Stimulated activated CD4-positive, alpha-beta T cell treated with anti-CD3 and anti-CD28 coated beads, Interleukin-2, amount 100 ng/mL, for 48 hours (primary cell): ENCODE results near the gene SLC26A8.

ENCODE experiments used
- DNase-seq, 2 donors: peaks; one replicate each; pipeline ENCODE4 v3.0.0-alpha.2; 2020

The SLC26A8 gene, protein sequence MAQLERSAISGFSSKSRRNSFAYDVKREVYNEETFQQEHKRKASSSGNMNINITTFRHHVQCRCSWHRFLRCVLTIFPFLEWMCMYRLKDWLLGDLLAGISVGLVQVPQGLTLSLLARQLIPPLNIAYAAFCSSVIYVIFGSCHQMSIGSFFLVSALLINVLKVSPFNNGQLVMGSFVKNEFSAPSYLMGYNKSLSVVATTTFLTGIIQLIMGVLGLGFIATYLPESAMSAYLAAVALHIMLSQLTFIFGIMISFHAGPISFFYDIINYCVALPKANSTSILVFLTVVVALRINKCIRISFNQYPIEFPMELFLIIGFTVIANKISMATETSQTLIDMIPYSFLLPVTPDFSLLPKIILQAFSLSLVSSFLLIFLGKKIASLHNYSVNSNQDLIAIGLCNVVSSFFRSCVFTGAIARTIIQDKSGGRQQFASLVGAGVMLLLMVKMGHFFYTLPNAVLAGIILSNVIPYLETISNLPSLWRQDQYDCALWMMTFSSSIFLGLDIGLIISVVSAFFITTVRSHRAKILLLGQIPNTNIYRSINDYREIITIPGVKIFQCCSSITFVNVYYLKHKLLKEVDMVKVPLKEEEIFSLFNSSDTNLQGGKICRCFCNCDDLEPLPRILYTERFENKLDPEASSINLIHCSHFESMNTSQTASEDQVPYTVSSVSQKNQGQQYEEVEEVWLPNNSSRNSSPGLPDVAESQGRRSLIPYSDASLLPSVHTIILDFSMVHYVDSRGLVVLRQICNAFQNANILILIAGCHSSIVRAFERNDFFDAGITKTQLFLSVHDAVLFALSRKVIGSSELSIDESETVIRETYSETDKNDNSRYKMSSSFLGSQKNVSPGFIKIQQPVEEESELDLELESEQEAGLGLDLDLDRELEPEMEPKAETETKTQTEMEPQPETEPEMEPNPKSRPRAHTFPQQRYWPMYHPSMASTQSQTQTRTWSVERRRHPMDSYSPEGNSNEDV

GRCh38 chr6:36023996-36024795, at the start of gene SLC26A8:
TSS of gene SLC26A8 (minus strand) at chr6:36024641. CDS start at chr6:36019707, 4,934 bp downstream.
- DNase-seq: no peak

DNA sequence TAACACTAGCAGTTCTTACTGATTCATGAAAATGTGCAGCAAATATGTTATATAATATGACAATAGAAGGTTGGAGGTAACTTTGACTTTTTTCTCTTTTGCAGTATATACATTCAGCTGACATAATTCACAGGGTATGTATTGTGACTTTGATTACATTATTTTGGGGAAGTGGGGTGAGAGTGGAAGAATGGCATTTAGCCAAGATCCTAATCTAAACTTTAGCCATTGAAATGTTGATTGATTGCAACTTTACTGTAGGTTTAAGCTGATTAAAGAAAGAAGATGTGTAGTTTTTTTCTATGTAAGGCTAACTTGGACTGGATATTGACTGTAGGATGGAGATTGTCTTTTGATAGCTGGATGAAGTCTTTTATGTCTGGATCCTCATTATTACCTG, 49.1 kb upstream of the SLC26A8 start:
- DNase-seq: no peak

DNA sequence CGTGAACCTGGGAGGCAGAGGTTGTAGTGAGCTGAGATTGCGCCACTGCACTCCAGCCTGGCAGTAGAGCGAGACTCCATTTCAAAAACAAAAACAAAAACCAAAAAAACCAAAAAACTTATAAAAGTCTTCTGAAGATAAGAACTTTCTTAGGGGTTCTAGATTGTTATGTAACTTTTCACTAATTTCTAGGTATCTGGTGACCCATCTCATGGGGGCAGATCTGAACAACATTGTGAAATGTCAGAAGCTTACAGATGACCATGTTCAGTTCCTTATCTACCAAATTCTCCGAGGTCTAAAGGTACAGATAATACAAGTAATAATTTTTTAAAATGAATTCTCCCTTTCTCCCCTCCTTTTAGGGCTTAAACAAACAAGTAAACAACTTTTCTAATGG, 48.2 kb upstream of the SLC26A8 start:
- no peak for DNase-seq

- DNase-seq: no peak
Observed at GRCh38 chr6:36071714-36072113, 47.3 kb upstream of the SLC26A8 start.

DNA sequence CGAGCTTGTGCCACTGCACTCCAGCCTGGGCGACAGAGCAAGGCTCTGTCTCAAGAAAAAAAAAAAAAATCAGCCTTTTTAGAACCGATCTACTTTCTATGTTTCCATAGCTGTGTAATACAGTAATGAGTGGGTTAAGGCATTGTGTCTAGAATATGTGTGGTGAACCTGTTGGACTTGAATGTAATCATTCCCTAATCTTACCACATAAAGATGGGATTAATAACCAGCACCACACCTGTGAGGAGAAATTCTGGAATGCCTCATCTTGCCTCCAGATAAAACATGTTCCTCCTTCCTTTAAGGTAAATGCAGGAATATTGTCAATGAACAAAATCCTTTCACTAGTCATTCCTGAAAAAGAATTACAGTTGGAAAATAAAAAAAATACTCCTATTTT, 46.8 kb upstream of the SLC26A8 start:
- no peak for DNase-seq

DNA sequence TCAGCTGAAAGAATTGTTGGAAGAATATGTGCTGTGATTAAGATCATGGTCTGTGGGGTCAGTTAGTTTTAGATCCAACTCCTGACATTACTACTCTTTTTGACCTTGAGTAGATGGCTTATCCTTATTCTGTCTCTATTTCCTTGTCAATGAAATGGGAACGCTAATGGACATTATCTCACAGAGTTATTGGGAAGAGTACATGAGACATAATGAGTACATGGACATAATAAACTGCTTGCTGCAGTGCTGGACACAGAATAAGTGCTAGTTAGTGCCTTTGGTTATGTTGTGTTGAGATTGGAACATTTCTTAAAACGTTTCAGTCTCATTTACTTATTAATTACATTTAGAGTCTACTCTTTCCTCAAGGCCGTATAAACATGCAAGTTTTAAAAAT, 45.8 kb upstream of the SLC26A8 start:
- DNase-seq: no peak

- no peak for DNase-seq
Observed at GRCh38 chr6:36069573-36069972, 45.1 kb upstream of the SLC26A8 start.

- no peak for DNase-seq
Observed at GRCh38 chr6:36068586-36068985, 44.1 kb upstream of the SLC26A8 start.

DNA sequence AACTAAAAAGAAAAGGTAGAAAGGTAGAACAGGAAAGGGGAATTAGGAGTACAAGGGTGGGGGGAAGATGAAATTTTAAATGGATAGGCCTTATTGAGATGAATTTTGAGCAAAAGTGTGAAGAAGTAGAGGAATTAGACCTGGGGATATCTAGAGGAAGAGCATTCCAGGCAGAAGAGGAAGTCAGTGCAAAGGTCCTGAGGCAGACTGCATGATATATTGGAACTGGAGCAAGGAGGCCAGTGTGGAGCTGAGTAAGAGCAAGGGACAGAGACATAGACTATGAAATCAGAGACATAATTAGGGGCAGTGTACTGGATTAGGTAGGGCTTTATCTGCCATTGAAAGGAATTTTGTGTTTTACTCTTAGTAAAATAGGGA, 43.6 kb upstream of the SLC26A8 start:
- no peak for DNase-seq

GRCh38 chr6:36067374-36068011, 43.1 kb upstream of the SLC26A8 start:
- DNase-seq: no peak

DNA sequence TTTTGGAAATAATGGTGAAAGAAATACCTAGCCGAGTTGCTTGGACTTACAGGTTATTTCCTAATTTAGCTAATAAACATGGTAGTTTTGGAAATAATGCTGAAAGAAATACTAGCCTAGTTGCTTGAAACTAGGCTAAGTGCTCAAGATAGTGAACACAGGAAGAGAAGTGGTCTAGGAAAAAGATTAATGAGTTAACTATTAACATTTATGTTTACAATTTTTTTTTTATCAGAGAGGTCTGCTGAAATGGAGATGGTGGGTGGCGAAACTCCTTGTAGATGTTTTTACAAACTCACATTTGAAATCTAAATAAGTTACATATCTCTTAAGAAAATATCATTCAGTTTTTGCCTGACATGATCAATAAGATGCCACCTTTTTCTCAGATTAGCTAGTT, 42.4 kb upstream of the SLC26A8 start:
- no peak for DNase-seq

DNA sequence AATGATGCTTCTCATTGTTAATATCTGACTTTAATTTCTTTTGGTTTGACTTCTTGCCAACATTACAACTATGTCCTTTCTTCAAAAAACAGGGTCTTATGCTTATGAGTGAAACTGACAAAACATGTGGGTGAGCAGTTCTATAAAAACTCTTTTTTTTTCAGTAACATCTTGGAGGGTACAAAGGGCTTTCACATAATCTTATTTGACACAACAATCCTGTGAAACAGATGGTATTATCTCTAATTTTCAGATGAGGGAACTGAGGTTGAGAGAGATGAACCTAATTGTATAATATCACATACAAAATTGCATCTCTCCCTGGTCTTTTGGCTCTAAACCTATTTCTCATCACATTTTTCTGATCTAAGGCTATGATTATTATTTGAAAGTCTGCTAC, 41.5 kb upstream of the SLC26A8 start:
- DNase-seq: no peak

GRCh38 chr6:36064770-36065396, 40.4 kb upstream of the SLC26A8 start:
- DNase-seq: no peak

DNA sequence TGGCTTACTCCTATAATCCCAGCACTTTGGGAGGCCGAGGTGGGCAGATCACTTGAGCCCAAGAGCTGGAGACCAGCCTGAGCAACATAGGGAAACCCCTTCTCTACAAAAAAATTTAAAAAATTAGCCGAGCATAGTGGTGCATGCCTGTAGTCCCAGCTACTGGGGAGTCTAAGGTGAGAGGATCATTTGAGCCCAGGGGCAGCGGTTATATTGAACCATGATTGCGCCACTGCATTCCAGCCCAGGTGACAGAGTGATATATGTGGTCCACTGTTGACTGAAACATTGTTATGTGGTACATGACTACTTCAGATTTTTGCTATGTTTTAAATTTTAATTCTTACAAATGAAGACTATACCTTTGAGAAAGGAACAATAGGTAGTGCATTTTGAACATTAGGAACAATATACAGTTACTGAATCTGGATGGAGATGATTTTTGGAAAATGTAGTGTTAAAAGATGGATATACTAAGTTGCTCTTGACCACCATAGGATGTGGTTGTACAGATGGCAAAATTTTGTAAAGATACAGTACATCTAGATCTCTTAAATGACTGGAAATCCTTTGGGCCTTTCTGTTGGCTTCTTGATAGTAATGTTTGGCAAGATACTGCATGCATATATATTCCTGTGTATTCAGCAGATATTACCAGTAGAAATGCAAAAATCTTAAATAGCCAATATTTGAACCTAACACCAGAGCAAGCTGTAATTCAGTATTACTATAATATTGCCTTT, 39.0 kb upstream of the SLC26A8 start:
- no peak for DNase-seq

DNA sequence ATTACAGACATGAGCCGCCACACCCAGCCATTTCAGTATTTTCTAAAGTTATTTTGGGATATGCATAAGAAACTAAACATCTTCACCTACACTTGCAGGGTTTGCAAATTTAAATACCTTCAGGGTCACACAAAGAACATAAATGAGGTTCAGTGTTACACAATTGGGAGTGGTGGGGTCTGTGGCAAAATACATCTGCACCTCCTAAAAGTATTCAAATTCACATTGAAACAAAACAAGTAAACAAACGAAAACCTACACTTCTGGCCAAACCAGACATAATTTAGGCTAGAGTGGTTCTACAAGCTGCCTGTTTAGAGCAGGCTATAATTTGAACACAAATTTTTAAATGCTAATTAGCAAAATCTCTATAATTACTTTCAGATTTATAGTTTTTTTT, 37.8 kb upstream of the SLC26A8 start:
- no peak for DNase-seq

- DNase-seq: no peak
Observed at GRCh38 chr6:36061236-36061635, 36.8 kb upstream of the SLC26A8 start.

- DNase-seq: no peak
Observed at GRCh38 chr6:36056178-36056577, 31.7 kb upstream of the SLC26A8 start.

- DNase-seq: no peak
Observed at GRCh38 chr6:36054956-36055355, 30.5 kb upstream of the SLC26A8 start.

GRCh38 chr6:36054415-36054814, 30.0 kb upstream of the SLC26A8 start:
- no peak for DNase-seq

- no peak for DNase-seq
Observed at GRCh38 chr6:36053878-36054277, 29.4 kb upstream of the SLC26A8 start.

DNA sequence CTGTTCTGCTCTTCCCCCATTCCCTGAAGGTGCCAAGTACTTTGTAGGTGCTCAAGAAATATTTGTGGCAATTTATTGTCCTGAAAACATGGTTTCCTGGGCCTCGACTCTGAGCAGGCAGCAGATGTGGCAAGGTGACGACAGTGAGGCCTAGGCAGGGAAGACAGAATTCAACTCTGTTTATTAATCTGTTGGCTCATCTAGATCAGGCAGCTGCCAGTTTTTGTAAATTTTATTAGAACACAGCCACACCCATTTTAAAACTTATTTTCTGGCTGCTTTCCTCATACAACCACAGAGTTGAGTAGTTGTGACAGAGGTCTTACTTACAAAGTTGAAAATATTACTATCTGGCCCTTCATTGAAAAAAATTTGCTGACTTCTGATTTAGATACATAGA, 27.7 kb upstream of the SLC26A8 start:
- DNase-seq: no peak
